ENCODE results near the gene PGM5. TPM values are rescaled to one million over a fixed set of nuclear protein-coding genes. Genes with fewer than 3 reads are reported as not detected.

Gene PGM5
- total RNA-seq, 1 experiment from 2014 or later: not detected

DNA sequence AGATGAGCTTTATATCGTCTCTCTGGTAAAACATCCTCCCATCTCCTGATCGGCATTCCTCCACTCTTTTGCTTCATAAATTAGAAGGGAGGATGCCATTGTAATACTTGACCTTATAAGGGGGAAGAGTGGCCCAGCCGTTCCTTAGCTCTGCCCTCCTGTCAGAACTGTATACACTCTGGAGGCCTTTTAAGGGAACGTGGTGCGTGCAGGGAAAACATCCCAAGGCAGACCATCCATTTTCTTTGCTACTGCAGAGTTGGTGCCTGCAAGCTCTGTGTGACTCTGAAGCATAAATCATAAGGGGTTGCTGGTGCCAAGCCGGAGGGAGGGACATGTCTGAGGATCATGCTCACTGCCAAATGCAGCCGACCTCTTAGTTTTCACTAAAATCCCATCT, 90.4 kb downstream of the PGM5 start:
- Histone ChIP-seq H3K23me2 (ENCODE audit: insufficient read length, low read depth, low read length, poor library complexity, severe bottlenecking) (no peaks in the 10 kb centered on the region), H3K4me2 (ENCODE audit: insufficient read depth, insufficient read length, low read length) (no peak overlapping the region), H4K91ac (ENCODE audit: insufficient read length, low read depth, low read length) (no peak overlapping the region), H3T11ph (ENCODE audit: low read length) (no peak overlapping the region), H3K27me3 (ENCODE audit: insufficient read depth, low read length) (peaks cover 2% of the 10 kb centered on the region; the same call in 1 of the 2 replicates), H3K14ac (ENCODE audit: insufficient read depth, low read length) (no peak overlapping the region), H3K9ac (ENCODE audit: extremely low read depth, insufficient read length, low read length) (no peak overlapping the region), H2BK5ac (ENCODE audit: insufficient read length, low read length) (no peak overlapping the region), H3K79me1 (ENCODE audit: insufficient read depth, low read depth, low read length, poor library complexity, severe bottlenecking) (no peaks in the 10 kb centered on the region), H2AFZ (ENCODE audit: low read length) (no peak overlapping the region), H4K20me1 (ENCODE audit: control insufficient read depth, insufficient read depth, insufficient read length) (no peaks in the 10 kb centered on the region), H2BK120ac (ENCODE audit: low read depth, low read length, poor library complexity, severe bottlenecking) (no peak overlapping the region), H2AK5ac (ENCODE audit: insufficient read length, low read length) (no peak overlapping the region), H4K8ac (replicated peaks; ENCODE audit: insufficient read length, low read depth, low read length) (no peak overlapping the region), H3K9me3 (ENCODE audit: control insufficient read depth, low read depth, low read length) (no peaks in the 10 kb centered on the region), H3K56ac (ENCODE audit: insufficient read length, low read depth, low read length) (no peak overlapping the region), H2BK15ac (ENCODE audit: low read depth, low read length) (no peak overlapping the region), H3K23ac (ENCODE audit: insufficient read length, low read depth, low read length) (no peak overlapping the region), H3K27ac (ENCODE audit: insufficient read length, low read depth, low read length) (no peak overlapping the region), H4K5ac (ENCODE audit: insufficient read length, low read depth, low read length) (no peak overlapping the region), H3K4ac (ENCODE audit: low read depth, low read length) (no peak overlapping the region), H3K4me1 (ENCODE audit: insufficient read depth, low read length) (no peaks in the 10 kb centered on the region), H2BK12ac (ENCODE audit: insufficient read length, low read depth, low read length) (no peak overlapping the region), H3K79me2 (ENCODE audit: insufficient read depth, low read length) (no peaks in the 10 kb centered on the region), H3K18ac (ENCODE audit: insufficient read length, low read depth, low read length) (no peak overlapping the region), H2BK20ac (ENCODE audit: low read depth, low read length, poor library complexity, severe bottlenecking) (no peak overlapping the region)
- peaks cover 0 to 3% of the 10 kb centered on the region in 2 experiments; a peak in 1 of 5 replicates for H3K9me3 Mint-ChIP-seq
- TF ChIP-seq, protein P1, sequence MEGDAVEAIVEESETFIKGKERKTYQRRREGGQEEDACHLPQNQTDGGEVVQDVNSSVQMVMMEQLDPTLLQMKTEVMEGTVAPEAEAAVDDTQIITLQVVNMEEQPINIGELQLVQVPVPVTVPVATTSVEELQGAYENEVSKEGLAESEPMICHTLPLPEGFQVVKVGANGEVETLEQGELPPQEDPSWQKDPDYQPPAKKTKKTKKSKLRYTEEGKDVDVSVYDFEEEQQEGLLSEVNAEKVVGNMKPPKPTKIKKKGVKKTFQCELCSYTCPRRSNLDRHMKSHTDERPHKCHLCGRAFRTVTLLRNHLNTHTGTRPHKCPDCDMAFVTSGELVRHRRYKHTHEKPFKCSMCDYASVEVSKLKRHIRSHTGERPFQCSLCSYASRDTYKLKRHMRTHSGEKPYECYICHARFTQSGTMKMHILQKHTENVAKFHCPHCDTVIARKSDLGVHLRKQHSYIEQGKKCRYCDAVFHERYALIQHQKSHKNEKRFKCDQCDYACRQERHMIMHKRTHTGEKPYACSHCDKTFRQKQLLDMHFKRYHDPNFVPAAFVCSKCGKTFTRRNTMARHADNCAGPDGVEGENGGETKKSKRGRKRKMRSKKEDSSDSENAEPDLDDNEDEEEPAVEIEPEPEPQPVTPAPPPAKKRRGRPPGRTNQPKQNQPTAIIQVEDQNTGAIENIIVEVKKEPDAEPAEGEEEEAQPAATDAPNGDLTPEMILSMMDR (conservative IDR thresholded peaks at IDR 0.05): no peak
- no peaks in the 10 kb centered on the region for H3K36me3 Mint-ChIP-seq (ENCODE audit: insufficient read depth in 1 of 3, low read depth in 3 of 3)
- no peaks in the 10 kb centered on the region for H3K4me1 Mint-ChIP-seq
- DNase-seq: no peak
- no CpG with 5 or more reads among the region's 7 CpGs for WGBS (ENCODE audit: extremely low coverage, insufficient read length, low lambda C conversion rate)
- H3K4me3 Mint-ChIP-seq: no peak overlapping the region
- H3K27me3 Mint-ChIP-seq (ENCODE audit: low read depth): peaks cover 84% of the 10 kb centered on the region
- H3K27ac Mint-ChIP-seq: no peak overlapping the region; a peak in 1 of 7 replicates
